Astrocyte (in vitro differentiated cells and primary cell): Measurements from ENCODE around the gene ZMYND11. TPM values are rescaled to one million over a fixed set of nuclear protein-coding genes. Genes with fewer than 3 reads are reported as not detected.

Source experiments
- DNase-seq: peaks from one replicate; pipeline ENCODE4 v3.0.0-alpha.2; 2010; ENCODE audit warnings: low read depth
- FAIRE-seq: peaks from 2 replicates; lab custom pipeline; 2011; peaks lifted over from hg19 to GRCh38; lab: Jason Lieb, UNC
- H2AFZ ChIP-seq: 2 replicates; pipeline ENCODE4 v1.6.0; 2012; ENCODE audit warnings: low read depth, low read length, inconsistent platforms
- H3K27ac ChIP-seq: 2 replicates; pipeline ENCODE4 v1.5.1; 2011; ENCODE audit warnings: low read depth, low read length, inconsistent platforms
- H3K27me3 ChIP-seq: 2 replicates; pipeline ENCODE4 v1.6.0; 2011; ENCODE audit warnings: low read length, inconsistent platforms; ENCODE audit not compliant: insufficient read depth
- H3K36me3 ChIP-seq: 2 replicates; pipeline ENCODE4 v1.5.1; 2011; ENCODE audit warnings: low read length, inconsistent platforms; ENCODE audit not compliant: insufficient read depth
- H3K4me1 ChIP-seq: 2 replicates; pipeline ENCODE4 v1.5.1; 2011; ENCODE audit warnings: low read length, inconsistent platforms; ENCODE audit not compliant: insufficient read depth
- H3K4me2 ChIP-seq: 2 replicates; pipeline ENCODE4 v1.6.0; 2012; ENCODE audit warnings: low read length, inconsistent platforms
- H3K4me3 ChIP-seq: 2 replicates; pipeline ENCODE4 v1.5.1; 2011; ENCODE audit warnings: low read depth, mild to moderate bottlenecking, low read length, inconsistent platforms; ENCODE audit not compliant: insufficient read depth
- H3K79me2 ChIP-seq: 2 replicates; pipeline ENCODE4 v1.6.0; 2012; ENCODE audit warnings: mild to moderate bottlenecking, low read length, inconsistent platforms; ENCODE audit not compliant: insufficient read depth
- H3K9ac ChIP-seq: 2 replicates; pipeline ENCODE4 v1.6.0; 2012; ENCODE audit warnings: mild to moderate bottlenecking, low read length, inconsistent platforms
- H3K9me3 ChIP-seq: 2 replicates; pipeline ENCODE4 v1.5.1; 2012; ENCODE audit warnings: low read depth, mild to moderate bottlenecking, low read length, inconsistent platforms; ENCODE audit not compliant: insufficient read depth
- H4K20me1 ChIP-seq: 2 replicates; pipeline ENCODE4 v1.6.0; 2012; ENCODE audit warnings: low read length, inconsistent platforms; ENCODE audit not compliant: insufficient read depth
- H3K27ac Mint-ChIP-seq: one replicate; pipeline ENCODE4 v1.8.0; 2021; ENCODE audit warnings: mild to moderate bottlenecking, mixed read lengths; ENCODE audit not compliant: unreplicated experiment
- H3K27me3 Mint-ChIP-seq: one replicate; pipeline ENCODE4 v1.8.0; 2021; ENCODE audit warnings: low read depth, mixed read lengths; ENCODE audit not compliant: unreplicated experiment
- H3K36me3 Mint-ChIP-seq: one replicate; pipeline ENCODE4 v1.8.0; 2021; ENCODE audit warnings: low read depth, mixed read lengths; ENCODE audit not compliant: unreplicated experiment
- H3K4me1 Mint-ChIP-seq: one replicate; pipeline ENCODE4 v1.8.0; 2021; ENCODE audit warnings: low read depth, mixed read lengths; ENCODE audit not compliant: unreplicated experiment
- H3K4me3 Mint-ChIP-seq: one replicate; pipeline ENCODE4 v1.8.0; 2021; ENCODE audit warnings: mild to moderate bottlenecking, moderate library complexity, mixed read lengths; ENCODE audit not compliant: unreplicated experiment
- H3K9me3 Mint-ChIP-seq: one replicate; pipeline ENCODE4 v1.8.0; 2021; ENCODE audit warnings: mild to moderate bottlenecking, mixed read lengths; ENCODE audit not compliant: unreplicated experiment
- EZH2 ChIP-seq: IDR thresholded peaks from 2 replicates; pipeline ENCODE4 v1.6.1; 2012; ENCODE audit warnings: mild to moderate bottlenecking, low read length, inconsistent platforms; ENCODE audit not compliant: insufficient read depth
- total RNA-seq: library from RNA; stranded (reverse); gene quantifications from 2 replicates; pipeline ENCODE4 v1.2.1, GENCODE V29; 2021
- TF ChIP-seq, protein P1 (sequence below): IDR thresholded peaks from 2 replicates; pipeline ENCODE4 v1.5.1; 2011; ENCODE audit warnings: low read depth, mild to moderate bottlenecking, inconsistent platforms, low read length, moderate library complexity; ENCODE audit not compliant: insufficient read depth

ZMYND11 gene
- total RNA-seq, 1 donor from 2014 or later, result 37.9 TPM

DNA sequence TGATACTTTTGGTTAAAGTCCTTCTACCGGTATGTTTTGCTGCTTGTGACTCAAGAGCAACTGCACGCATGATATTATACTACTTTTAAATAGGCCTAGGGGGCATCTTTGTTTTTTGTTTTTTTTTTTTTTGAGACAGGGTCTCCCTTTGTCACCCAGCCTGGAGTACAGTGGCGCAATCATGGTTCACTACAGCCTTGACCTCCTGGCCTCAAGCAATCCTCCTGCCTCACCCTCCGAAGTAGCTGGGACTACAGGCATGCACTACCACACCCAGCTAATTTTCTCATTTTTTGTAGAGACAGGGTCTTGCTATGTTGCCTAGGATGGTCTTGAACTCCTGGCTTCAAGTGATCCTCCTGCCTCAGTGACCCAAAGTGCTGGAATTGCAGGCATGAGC, 80.2 kb downstream of the ZMYND11 start:
- Histone ChIP-seq H3K9me3 (no peaks in the 10 kb centered on the region), H2AFZ (no peak overlapping the region)
- no peak for DNase-seq

DNA sequence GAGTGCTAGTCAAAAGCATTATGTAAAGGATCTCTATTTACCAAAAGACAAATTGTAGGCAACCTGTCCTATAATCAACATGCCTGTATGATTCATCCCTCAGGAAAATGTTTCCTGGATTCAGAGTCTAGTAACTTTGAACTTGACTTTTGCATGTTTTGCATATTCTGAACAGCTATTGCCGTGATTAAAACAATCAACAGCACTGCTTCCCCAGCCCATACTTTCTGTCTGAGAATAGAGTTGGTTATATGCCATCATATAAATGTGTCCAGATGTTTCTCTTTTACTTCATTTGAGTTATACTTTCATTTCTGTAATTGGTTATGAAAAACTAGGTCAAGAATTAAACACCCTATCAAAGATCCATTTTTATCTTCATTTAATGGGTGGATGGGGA, 83.5 kb downstream of the ZMYND11 start:
- Histone ChIP-seq H4K20me1 (peaks cover 4% of the 10 kb centered on the region), H3K36me3 (peaks cover 3% of the 10 kb centered on the region), H3K79me2 (peaks cover 4% of the 10 kb centered on the region), H3K9ac (no peak overlapping the region), H3K4me3 (no peak overlapping the region), H2AFZ (no peak overlapping the region), H3K27me3 (no peaks in the 10 kb centered on the region), H3K9me3 (no peaks in the 10 kb centered on the region), H3K4me1 (no peaks in the 10 kb centered on the region), H3K4me2 (no peak overlapping the region), H3K27ac (no peak overlapping the region)
- peaks cover 2% of the 10 kb centered on the region for H3K4me1 Mint-ChIP-seq
- TF ChIP-seq EZH2, result no peak
- TF ChIP-seq, protein P1, sequence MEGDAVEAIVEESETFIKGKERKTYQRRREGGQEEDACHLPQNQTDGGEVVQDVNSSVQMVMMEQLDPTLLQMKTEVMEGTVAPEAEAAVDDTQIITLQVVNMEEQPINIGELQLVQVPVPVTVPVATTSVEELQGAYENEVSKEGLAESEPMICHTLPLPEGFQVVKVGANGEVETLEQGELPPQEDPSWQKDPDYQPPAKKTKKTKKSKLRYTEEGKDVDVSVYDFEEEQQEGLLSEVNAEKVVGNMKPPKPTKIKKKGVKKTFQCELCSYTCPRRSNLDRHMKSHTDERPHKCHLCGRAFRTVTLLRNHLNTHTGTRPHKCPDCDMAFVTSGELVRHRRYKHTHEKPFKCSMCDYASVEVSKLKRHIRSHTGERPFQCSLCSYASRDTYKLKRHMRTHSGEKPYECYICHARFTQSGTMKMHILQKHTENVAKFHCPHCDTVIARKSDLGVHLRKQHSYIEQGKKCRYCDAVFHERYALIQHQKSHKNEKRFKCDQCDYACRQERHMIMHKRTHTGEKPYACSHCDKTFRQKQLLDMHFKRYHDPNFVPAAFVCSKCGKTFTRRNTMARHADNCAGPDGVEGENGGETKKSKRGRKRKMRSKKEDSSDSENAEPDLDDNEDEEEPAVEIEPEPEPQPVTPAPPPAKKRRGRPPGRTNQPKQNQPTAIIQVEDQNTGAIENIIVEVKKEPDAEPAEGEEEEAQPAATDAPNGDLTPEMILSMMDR, result no peak
- no peaks in the 10 kb centered on the region for H3K9me3 Mint-ChIP-seq
- peaks cover 4% of the 10 kb centered on the region for H3K36me3 Mint-ChIP-seq
- H3K27ac Mint-ChIP-seq, result no peak overlapping the region
- no peaks in the 10 kb centered on the region for H3K27me3 Mint-ChIP-seq
- peak; percentile 20 for FAIRE-seq
- DNase-seq, result peak; percentile 9
- H3K4me3 Mint-ChIP-seq, result no peak overlapping the region

More for the DNA sequence above, 80.2 kb downstream of the ZMYND11 start:
- Histone ChIP-seq H3K27ac (no peak overlapping the region), H3K4me1 (no peaks in the 10 kb centered on the region), H4K20me1 (peaks cover 4% of the 10 kb centered on the region), H3K79me2 (peaks cover 2% of the 10 kb centered on the region), H3K36me3 (no peaks in the 10 kb centered on the region), H3K27me3 (no peaks in the 10 kb centered on the region), H3K9ac (no peak overlapping the region), H3K4me3 (no peak overlapping the region), H3K4me2 (no peak overlapping the region)
- Mint-ChIP-seq H3K27ac (no peak overlapping the region), H3K4me1 (peaks cover 2% of the 10 kb centered on the region), H3K27me3 (no peaks in the 10 kb centered on the region), H3K4me3 (no peak overlapping the region), H3K36me3 (no peaks in the 10 kb centered on the region), H3K9me3 (no peaks in the 10 kb centered on the region)
- no peak for TF ChIP-seq EZH2
- FAIRE-seq, result no peak

DNA sequence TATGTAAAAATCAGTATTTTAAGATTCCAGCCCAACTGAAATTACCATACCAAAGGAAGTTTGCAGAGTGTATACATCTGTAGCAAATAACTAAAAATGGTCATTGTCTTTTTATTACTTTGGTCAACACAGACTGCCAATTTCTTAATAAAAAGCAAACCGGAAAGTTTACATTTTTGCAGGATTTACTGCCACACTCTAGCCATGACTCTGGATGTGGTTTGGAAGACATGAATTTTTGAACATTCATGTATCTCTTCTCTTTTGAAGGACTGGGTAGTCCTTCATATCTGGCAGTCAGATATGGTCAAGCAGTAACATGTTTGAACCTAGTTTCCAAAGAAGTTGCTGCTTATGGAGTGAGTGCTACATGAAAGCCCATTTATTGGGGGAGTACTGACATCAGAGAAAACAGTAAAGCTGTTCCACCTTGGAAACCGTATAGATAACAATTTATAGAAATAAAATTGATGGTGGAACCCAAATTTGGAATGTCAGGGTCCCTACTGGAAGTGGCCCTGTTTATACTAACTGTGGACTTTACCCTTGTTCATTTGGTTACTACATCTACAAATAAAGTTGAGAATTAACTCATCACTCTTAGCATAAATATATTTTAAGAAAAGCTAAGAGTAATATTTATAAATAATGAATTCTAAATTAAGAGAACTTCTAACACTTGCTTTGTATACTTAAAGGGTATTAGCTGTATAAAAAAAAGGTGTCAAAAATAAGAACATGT, 84.6 kb downstream of the ZMYND11 start:
- TF ChIP-seq, protein P1, result no peak
- no peak for TF ChIP-seq EZH2

More for the DNA sequence above, 84.6 kb downstream of the ZMYND11 start:
- no peak for DNase-seq
- no peak overlapping the region for H3K4me3 ChIP-seq
- no peaks in the 10 kb centered on the region for H3K27me3 ChIP-seq
- no peaks in the 10 kb centered on the region for H3K4me1 ChIP-seq
- no peak for FAIRE-seq
- H3K9me3 ChIP-seq, result no peaks in the 10 kb centered on the region
- peaks cover 4% of the 10 kb centered on the region for H3K36me3 Mint-ChIP-seq
- H3K79me2 ChIP-seq, result peaks cover 4% of the 10 kb centered on the region
- H4K20me1 ChIP-seq, result peaks cover 4% of the 10 kb centered on the region
- no peaks in the 10 kb centered on the region for H3K9me3 Mint-ChIP-seq
- H3K4me1 Mint-ChIP-seq, result peaks cover 2% of the 10 kb centered on the region
- H3K27me3 Mint-ChIP-seq, result no peaks in the 10 kb centered on the region
- peaks cover 3% of the 10 kb centered on the region for H3K36me3 ChIP-seq
- H3K27ac Mint-ChIP-seq, result no peak overlapping the region
- H3K4me2 ChIP-seq, result no peak overlapping the region
- H3K27ac ChIP-seq, result no peak overlapping the region
- H2AFZ ChIP-seq, result no peak overlapping the region
- no peak overlapping the region for H3K9ac ChIP-seq
- H3K4me3 Mint-ChIP-seq, result no peak overlapping the region
